HCT116 (cell line): ENCODE measurements around the gene AMOTL2. TPM values are rescaled to one million over a fixed set of nuclear protein-coding genes. Genes with fewer than 3 reads are reported as not detected.

Experiments used
- ATAC-seq: fragments of 200-7000 bp; cut with Tn5 transposase; 2 replicates; pipeline ENCODE4 v1.9.1; 2020; ENCODE audit warnings: mild to moderate bottlenecking, moderate library complexity
- BruUV-seq: library from RNA; stranded (reverse); fragments of 400-500 nt; replicated peaks from 2 replicates; lab custom pipeline; 2021; lab: Mats Ljungman, UMichigan
- CTCF ChIA-PET: fragments of 300-600 bp; sonication (Branson Sonifier 250); formaldehyde crosslinking; loops from one replicate; lab custom pipeline; 2021; ENCODE audit warnings: antibody characterized with exemption; lab: Charles Lee
- POLR2A ChIA-PET: fragments of 300-600, 350-600 bp; sonication (Branson Sonifier 250); formaldehyde crosslinking; loops from one replicate; lab custom pipeline; 2021; ENCODE audit warnings: antibody characterized with exemption; lab: Charles Lee
- RAD21 ChIA-PET, 2 experiments: fragments of 300-600 bp; sonication (Branson Sonifier 250); formaldehyde crosslinking; loops; one replicate each; lab custom pipeline; 2023; ENCODE audit warnings: low total read pairs in 2 of 2; ENCODE audit not compliant: uncharacterized antibody in 2 of 2, unreplicated experiment in 2 of 2, low non-redundant PET in 1 of 2; lab: Charles Lee
- DNase-seq: peaks from one replicate; pipeline ENCODE4 v3.0.0-alpha.2; 2010; ENCODE audit warnings: low read depth, low spot score
- H2AFZ ChIP-seq: fragments of 200-600 bp; shearing (Covaris generic), sonication (generic); 2 replicates; pipeline ENCODE4 v1.6.1; 2017; ENCODE audit warnings: low read depth, mixed run types, mixed read lengths, antibody characterized with exemption, low read length; ENCODE audit not compliant: poor library complexity, severe bottlenecking
- H3K27ac ChIP-seq: 2 replicates; pipeline ENCODE4 v1.5.1; 2012; ENCODE audit warnings: low read depth, low read length
- H3K27me3 ChIP-seq: fragments of 200-600 bp; sonication (generic); 2 replicates; pipeline ENCODE4 v1.6.1; 2016; ENCODE audit warnings: mixed run types, low read length, mixed read lengths; ENCODE audit not compliant: insufficient read depth
- H3K36me3 ChIP-seq, 2 experiments: fragments of 200-500 bp in 1 of 2; fragments of 200-600 bp in 1 of 2; sonication (Bioruptor generic) in 1 of 2; sonication (generic) in 1 of 2; 2 replicates each; pipeline versions ENCODE4 v1.5.1 to v1.6.1; 2014 to 2016; ENCODE audit warnings: low read length in 2 of 2, inconsistent platforms in 1 of 2, mixed read lengths in 1 of 2, mixed run types in 1 of 2; ENCODE audit not compliant: insufficient read depth in 2 of 2, control insufficient read depth in 1 of 2
- H3K4me1 ChIP-seq, 2 experiments: fragments of 200-600 bp in 1 of 2; sonication (generic) in 1 of 2; 2 replicates each; pipeline versions ENCODE4 v1.5.1 to v1.6.1; 2012 to 2017; ENCODE audit warnings: low read length in 2 of 2, inconsistent platforms in 1 of 2, mild to moderate bottlenecking in 1 of 2, mixed read lengths in 1 of 2, mixed run types in 1 of 2, moderate library complexity in 1 of 2; ENCODE audit not compliant: insufficient read depth in 2 of 2, control insufficient read depth in 1 of 2
- H3K4me2 ChIP-seq: fragments of 200-600 bp; sonication (generic); 2 replicates; pipeline ENCODE4 v1.6.1; 2017; ENCODE audit warnings: mixed run types, low read length, mixed read lengths
- H3K4me3 ChIP-seq, 2 experiments: fragments of 200-600 bp in 1 of 2; sonication (generic) in 1 of 2; replicated peaks in 1 of 2; 2 replicates each; pipeline ENCODE4 v1.5.1; 2011 to 2016; ENCODE audit warnings: low read length in 2 of 2, control low read depth in 1 of 2, low read depth in 1 of 2, mild to moderate bottlenecking in 1 of 2, mixed read lengths in 1 of 2, mixed run types in 1 of 2
- H3K79me2 ChIP-seq: fragments of 200-600 bp; sonication (generic); 2 replicates; pipeline ENCODE4 v1.6.1; 2017; ENCODE audit warnings: mild to moderate bottlenecking, mixed run types, low read length, moderate library complexity, mixed read lengths; ENCODE audit not compliant: insufficient read depth
- H3K9ac ChIP-seq: fragments of 200-600 bp; sonication (generic); 2 replicates; pipeline ENCODE4 v1.6.1; 2016; ENCODE audit warnings: low read length, mixed read lengths
- H3K9me2 ChIP-seq: fragments of 200-600 bp; sonication (generic), shearing (Covaris generic); 2 replicates; pipeline ENCODE4 v1.6.1; 2017; ENCODE audit warnings: mixed run types, mild to moderate bottlenecking, moderate library complexity; ENCODE audit not compliant: insufficient read depth
- H3K9me3 ChIP-seq, 2 experiments: fragments of 200-500 bp in 1 of 2; fragments of 200-600 bp in 1 of 2; sonication (Bioruptor generic) in 1 of 2; sonication (generic) in 1 of 2; 2 replicates each; pipeline ENCODE4 v1.6.1; 2014 to 2017; ENCODE audit warnings: low read length in 2 of 2, mixed read lengths in 2 of 2, inconsistent platforms in 1 of 2, low read depth in 1 of 2, mild to moderate bottlenecking in 1 of 2, mixed run types in 1 of 2, moderate library complexity in 1 of 2; ENCODE audit not compliant: control insufficient read depth in 1 of 2, insufficient read depth in 1 of 2
- H4K20me1 ChIP-seq: fragments of 200-600 bp; sonication (generic), shearing (Covaris generic); 2 replicates; pipeline ENCODE4 v1.6.1; 2017; ENCODE audit warnings: mixed run types, mild to moderate bottlenecking, moderate library complexity; ENCODE audit not compliant: insufficient read depth
- ATF3 ChIP-seq: IDR thresholded peaks from 2 replicates; pipeline ENCODE4 v1.6.1; 2012
- CBX3 ChIP-seq: IDR thresholded peaks from 2 replicates; pipeline ENCODE4 v1.6.1; 2012; ENCODE audit warnings: low read depth
- CEBPB ChIP-seq: IDR thresholded peaks from 2 replicates; pipeline ENCODE4 v1.6.1; 2012; ENCODE audit warnings: low read depth
- ELF1 ChIP-seq: IDR thresholded peaks from 2 replicates; pipeline ENCODE4 v1.6.1; 2012; ENCODE audit warnings: low read depth, borderline replicate concordance
- EZH2 ChIP-seq: fragments of 200-600 bp; sonication (generic); IDR thresholded peaks from 2 replicates; pipeline ENCODE4 v1.6.1; 2017; ENCODE audit warnings: antibody characterized with exemption, mixed run types
- EZH2phosphoT487 ChIP-seq: fragments of 200-600 bp; IDR thresholded peaks from 2 replicates; pipeline ENCODE4 v1.6.1; 2018; ENCODE audit warnings: antibody characterized with exemption, borderline replicate concordance
- FOSL1 ChIP-seq: IDR thresholded peaks from 2 replicates; pipeline ENCODE4 v1.6.1; 2012; ENCODE audit warnings: low read depth
- JUND ChIP-seq: IDR thresholded peaks from 2 replicates; pipeline ENCODE4 v1.6.1; 2012
- MAX ChIP-seq: IDR thresholded peaks from 2 replicates; pipeline ENCODE4 v1.6.1; 2012
- POLR2A ChIP-seq: IDR thresholded peaks from 2 replicates; pipeline ENCODE4 v1.7.0; 2011; ENCODE audit warnings: borderline replicate concordance; ENCODE audit not compliant: insufficient read depth, insufficient read length; ENCODE audit errors: extremely low read depth
- POLR2AphosphoS5 ChIP-seq: IDR thresholded peaks from 2 replicates; pipeline ENCODE4 v1.6.1; 2011; ENCODE audit warnings: mild to moderate bottlenecking, low read depth, low read length, moderate library complexity
- SRF ChIP-seq: IDR thresholded peaks from 2 replicates; pipeline ENCODE4 v1.6.1; 2012; ENCODE audit warnings: low read depth
- TCF7L2 ChIP-seq: IDR thresholded peaks from 2 replicates; pipeline ENCODE4 v1.7.0; 2011; ENCODE audit warnings: borderline replicate concordance, inconsistent platforms; ENCODE audit not compliant: insufficient read depth, insufficient read length; ENCODE audit errors: extremely low read depth
- ZFX ChIP-seq: fragments of 450-650 bp; IDR thresholded peaks from 2 replicates; pipeline ENCODE4 v1.6.1; 2017
- intact Hi-C: fragments of 100-400 bp; cut with micrococcal nuclease; formaldehyde crosslinking; loops from 2 replicates; pipeline ENCODE4 v1.10.0; 2022
- total RNA-seq: library from RNA; stranded (reverse); gene quantifications from one replicate; pipeline ENCODE4 v1.2.1, GENCODE V29; 2021; ENCODE audit not compliant: unreplicated experiment

Gene AMOTL2
- total RNA-seq, 1 experiment from 2014 or later: 54.0 TPM

GRCh38 chr3:134387293-134387692 lies 13.0 kb upstream of the AMOTL2 start:
- Histone ChIP-seq H3K27me3 (no peaks in the 10 kb centered on the region), H3K79me2 (no peaks in the 10 kb centered on the region), H2AFZ (no peak overlapping the region), H3K4me2 (no peak overlapping the region), H3K9me3 (peaks cover 0 to 4% of the 10 kb centered on the region in 2 experiments; a peak in 1 of 4 replicates), H3K27ac (no peak overlapping the region), H3K9me2 (no peaks in the 10 kb centered on the region), H4K20me1 (no peaks in the 10 kb centered on the region), H3K9ac (no peak overlapping the region), H3K4me3 (no peak overlapping the region), H3K4me1 (peaks cover under 1 to 2% of the 10 kb centered on the region in 2 experiments; a peak in 2 of 4 replicates), H3K36me3 (no peaks in the 10 kb centered on the region)
- ChIA-PET RAD21 (no interaction called here), POLR2A (no interaction called here), CTCF (no interaction called here)
- intact Hi-C loops: no loop called here
- ATAC-seq (no peak), DNase-seq (no peak)
- BruUV-seq: no TSS peak
- TF ChIP-seq CEBPB: no peak
- TF ChIP-seq EZH2: no peak
- no peak for TF ChIP-seq SRF
- no peak for TF ChIP-seq ATF3
- no peak for TF ChIP-seq ZFX
- no peak for TF ChIP-seq FOSL1
- TF ChIP-seq CBX3: no peak
- no peak for TF ChIP-seq POLR2AphosphoS5
- no peak for TF ChIP-seq ELF1
- no peak for TF ChIP-seq EZH2phosphoT487
- TF ChIP-seq MAX: no peak

- Histone ChIP-seq H3K27me3 (no peaks in the 10 kb centered on the region), H3K9ac (no peak overlapping the region), H3K4me3 (no peak overlapping the region), H3K27ac (no peak overlapping the region), H3K79me2 (no peaks in the 10 kb centered on the region), H3K36me3 (no peaks in the 10 kb centered on the region), H2AFZ (no peak overlapping the region), H3K4me1 (peaks cover 14 to 16% of the 10 kb centered on the region in 2 experiments), H3K4me2 (no peak overlapping the region), H3K9me3 (0 out of 4 replicates have a peak, but pooled peaks cover 0 to 1% of the 10 kb centered on the region in 2 experiments), H4K20me1 (no peaks in the 10 kb centered on the region)
- ATAC-seq (no peak), DNase-seq (no peak)
- ChIA-PET POLR2A (no interaction called here), RAD21 (no interaction called here), CTCF (interaction anchor here (1.0 to 1.6 kb wide), 3 partner anchors 10 to 172 kb away, joined by 3 to 5 read pairs (median 3); no protein-coding TSS in a partner anchor)
- BruUV-seq: no TSS peak
- TF ChIP-seq JUND (no peak), POLR2A (no peak), SRF (no peak), FOSL1 (no peak), EZH2phosphoT487 (no peak), CBX3 (no peak), CEBPB (no peak), ELF1 (no peak), ZFX (no peak), TCF7L2 (no peak), MAX (no peak), POLR2AphosphoS5 (no peak)
- TF ChIP-seq, all 23 proteins: peak for 0
- no peaks in the 10 kb centered on the region; the same call in 1 of the 2 replicates for H3K9me2 ChIP-seq
- intact Hi-C loops: no loop called here
These were observed 10.7 kb upstream of the AMOTL2 start for GRCh38 chr3:134384963-134385362.
